VCaP (cell line): ENCODE measurements around the gene HOPX.

Source experiments
- H3K27ac ChIP-seq: fragments of 450-650 bp; 2 replicates; pipeline ENCODE4 v1.5.1; 2017
- TF ChIP-seq, protein P1 (sequence below): fragments of 450-650 bp; conservative IDR thresholded peaks from 2 replicates; pipeline ENCODE4 v1.5.1; 2017; ENCODE audit warnings: mild to moderate bottlenecking, moderate library complexity

Gene HOPX

DNA sequence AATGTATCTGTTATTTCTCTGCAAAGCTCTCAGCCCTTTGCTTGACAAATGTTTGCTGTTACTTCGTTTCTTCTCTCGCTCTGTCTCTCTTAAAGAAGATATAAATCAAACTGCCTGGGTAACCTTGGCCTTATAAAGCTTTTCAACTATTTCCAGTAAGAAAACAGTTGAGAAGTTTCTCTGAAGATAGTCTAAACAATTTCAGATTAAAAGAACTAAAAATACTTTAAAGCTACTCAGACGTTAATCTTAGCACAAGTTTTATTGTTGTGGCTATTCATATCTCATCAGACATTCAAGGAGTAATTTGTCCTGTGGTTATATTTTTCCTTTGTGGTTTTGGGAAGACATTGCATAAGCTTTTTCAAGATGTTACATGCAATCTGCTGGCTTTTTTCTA is 22.6 kb downstream of the HOPX start:
- H3K27ac ChIP-seq = no peak overlapping the region
- TF ChIP-seq, protein P1, sequence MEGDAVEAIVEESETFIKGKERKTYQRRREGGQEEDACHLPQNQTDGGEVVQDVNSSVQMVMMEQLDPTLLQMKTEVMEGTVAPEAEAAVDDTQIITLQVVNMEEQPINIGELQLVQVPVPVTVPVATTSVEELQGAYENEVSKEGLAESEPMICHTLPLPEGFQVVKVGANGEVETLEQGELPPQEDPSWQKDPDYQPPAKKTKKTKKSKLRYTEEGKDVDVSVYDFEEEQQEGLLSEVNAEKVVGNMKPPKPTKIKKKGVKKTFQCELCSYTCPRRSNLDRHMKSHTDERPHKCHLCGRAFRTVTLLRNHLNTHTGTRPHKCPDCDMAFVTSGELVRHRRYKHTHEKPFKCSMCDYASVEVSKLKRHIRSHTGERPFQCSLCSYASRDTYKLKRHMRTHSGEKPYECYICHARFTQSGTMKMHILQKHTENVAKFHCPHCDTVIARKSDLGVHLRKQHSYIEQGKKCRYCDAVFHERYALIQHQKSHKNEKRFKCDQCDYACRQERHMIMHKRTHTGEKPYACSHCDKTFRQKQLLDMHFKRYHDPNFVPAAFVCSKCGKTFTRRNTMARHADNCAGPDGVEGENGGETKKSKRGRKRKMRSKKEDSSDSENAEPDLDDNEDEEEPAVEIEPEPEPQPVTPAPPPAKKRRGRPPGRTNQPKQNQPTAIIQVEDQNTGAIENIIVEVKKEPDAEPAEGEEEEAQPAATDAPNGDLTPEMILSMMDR = no peak

GRCh38 chr4:56657818-56658217 is 23.3 kb downstream of the HOPX start:
- TF ChIP-seq, protein P1 = no peak
- H3K27ac ChIP-seq = no peak overlapping the region

- TF ChIP-seq, protein P1 = no peak
- H3K27ac ChIP-seq = no peak overlapping the region
Measured at GRCh38 chr4:56657128-56657527, 24.0 kb downstream of the HOPX start.

GRCh38 chr4:56656346-56656643 is 24.8 kb downstream of the HOPX start:
- H3K27ac ChIP-seq = no peak overlapping the region
- TF ChIP-seq, protein P1 = no peak

- peak overlapping the region; percentile 21; the same call in 1 of the 2 replicates for H3K27ac ChIP-seq
- TF ChIP-seq, protein P1 = no peak
Measured at GRCh38 chr4:56655627-56656345, 25.3 kb downstream of the HOPX start.

GRCh38 chr4:56655209-56655626 is 25.9 kb downstream of the HOPX start:
- TF ChIP-seq, protein P1 = 0 out of 2 replicates have a peak, but pooled peaks have one; percentile 4

DNA sequence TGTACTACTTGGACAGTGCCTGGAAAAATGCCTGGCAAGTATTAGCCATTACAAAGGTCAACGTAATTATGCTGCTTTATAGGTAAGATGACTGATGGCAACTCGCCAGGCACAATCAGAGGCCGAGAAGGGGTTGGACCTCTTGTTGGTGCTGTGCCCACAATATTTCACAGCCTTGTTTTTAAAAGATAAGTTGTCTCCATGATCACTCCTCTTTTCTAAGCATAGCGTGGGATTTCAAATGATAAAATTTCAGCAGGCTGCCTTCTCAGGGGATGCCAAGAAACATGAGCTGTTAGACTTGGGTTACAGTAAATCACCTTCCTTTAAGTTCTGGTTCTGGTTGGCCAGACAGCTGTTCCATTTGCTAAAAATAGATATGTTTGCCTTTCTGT is 26.9 kb downstream of the HOPX start:
- TF ChIP-seq, protein P1 = no peak

More at GRCh38 chr4:56655209-56655626, 25.9 kb downstream of the HOPX start:
- H3K27ac ChIP-seq = peak overlapping the region; percentile 21; the same call in 1 of the 2 replicates

More for the DNA sequence above, 26.9 kb downstream of the HOPX start:
- no peak overlapping the region for H3K27ac ChIP-seq
